T-helper 1 cell treated with Interleukin-12 subunit alpha and Interleukin-12 subunit beta and Interleukin-4 antibody, amounts not matched to agents 30 ng/mL and 1 ng/mL, for 36 hours (primary cell): Measurements from ENCODE around the gene CNP. TPM values are rescaled to one million over a fixed set of nuclear protein-coding genes. Genes with fewer than 3 reads are reported as not detected.

Experiments
- intact Hi-C: fragments of 100-400 bp; cut with micrococcal nuclease; formaldehyde crosslinking; loops from one replicate; pipeline ENCODE4 v1.15.1; 2024
- total RNA-seq: library from RNA; stranded (reverse); gene quantifications from 2 replicates; pipeline ENCODE4 v1.2.3, GENCODE V29; 2022

Gene CNP
- total RNA-seq, 1 donor from 2014 or later, result 98.4 TPM

GRCh38 chr17:41971721-41972523 lies 5.3 kb downstream of the CNP start:
- intact Hi-C loops, result no loop called here

- intact Hi-C loops, result no loop called here
Observed at GRCh38 chr17:41972571-41973407, 6.2 kb downstream of the CNP start.

- intact Hi-C loops, result no loop called here
Observed at GRCh38 chr17:41973408-41973811, 6.8 kb downstream of the CNP start.

GRCh38 chr17:41974031-41974430 lies 7.4 kb downstream of the CNP start:
- intact Hi-C loops, result no loop called here

GRCh38 chr17:41974658-41975057 lies 8.1 kb downstream of the CNP start:
- intact Hi-C loops, result no loop called here

GRCh38 chr17:41975099-41976083 lies 8.8 kb downstream of the CNP start:
- intact Hi-C loops, result no loop called here

- intact Hi-C loops, result no loop called here
Observed at GRCh38 chr17:41976142-41976768, 9.7 kb downstream of the CNP start.

- intact Hi-C loops, result no loop called here
Observed at GRCh38 chr17:41977991-41978390, 11.4 kb downstream of the CNP start.

GRCh38 chr17:41982026-41982760 lies 15.6 kb downstream of the CNP start:
- intact Hi-C loops, result no loop called here

- intact Hi-C loops, result no loop called here
Observed at GRCh38 chr17:41984454-41984853, 17.9 kb downstream of the CNP start.

GRCh38 chr17:41985919-41986318 lies 19.3 kb downstream of the CNP start:
- intact Hi-C loops, result no loop called here

- intact Hi-C loops, result no loop called here
Observed at GRCh38 chr17:41986634-41987033, 20.0 kb downstream of the CNP start.

GRCh38 chr17:41987642-41988041 lies 21.0 kb downstream of the CNP start:
- intact Hi-C loops, result no loop called here

GRCh38 chr17:41988418-41988817 lies 21.8 kb downstream of the CNP start:
- intact Hi-C loops, result no loop called here

GRCh38 chr17:41989702-41990419 lies 23.3 kb downstream of the CNP start:
- intact Hi-C loops, result no loop called here

- intact Hi-C loops, result no loop called here
Observed at GRCh38 chr17:41992576-41992975, 26.0 kb downstream of the CNP start.

GRCh38 chr17:41996855-41997164 lies 30.2 kb downstream of the CNP start:
- intact Hi-C loops, result no loop called here

GRCh38 chr17:41998497-41998896 lies 31.9 kb downstream of the CNP start:
- intact Hi-C loops, result no loop called here

- intact Hi-C loops, result no loop called here
Observed at GRCh38 chr17:42000413-42001133, 34.0 kb downstream of the CNP start.
